HFF-Myc (cell line): Measurements from ENCODE around the gene HOXB7.

ENCODE experiments used
- DNase-seq: peaks from one replicate; pipeline ENCODE4 v3.0.0-alpha.2; 2011; ENCODE audit warnings: low read depth; ENCODE audit errors: extremely low read depth
- H3K4me3 ChIP-seq: replicated peaks from 2 replicates; pipeline ENCODE4 v1.5.1; 2011; ENCODE audit warnings: low read depth, mild to moderate bottlenecking, control low read depth, low read length
- CTCF ChIP-seq: IDR thresholded peaks from 2 replicates; pipeline ENCODE4 v1.5.1; 2012; ENCODE audit warnings: mild to moderate bottlenecking, low read depth, low read length, control low read depth; ENCODE audit errors: missing control alignments

HOXB7 gene

GRCh38 chr17:48577330-48577945 is 33.4 kb downstream of the HOXB7 start:
- peak overlapping the region; percentile 31 for H3K4me3 ChIP-seq
- DNase-seq: no peak
- no peak for TF ChIP-seq CTCF

- no peak for DNase-seq
- TF ChIP-seq CTCF: no peak
- peak overlapping the region; percentile 31 for H3K4me3 ChIP-seq
Measured at GRCh38 chr17:48576479-48577309, 34.1 kb downstream of the HOXB7 start.

- DNase-seq: no peak
- H3K4me3 ChIP-seq: no peak overlapping the region
- TF ChIP-seq CTCF: no peak
Measured at GRCh38 chr17:48575673-48576478, 34.9 kb downstream of the HOXB7 start.

- no peak overlapping the region for H3K4me3 ChIP-seq
- DNase-seq: no peak
- no peak for TF ChIP-seq CTCF
Measured at GRCh38 chr17:48575066-48575582, 35.7 kb downstream of the HOXB7 start.

GRCh38 chr17:48574505-48575065 is 36.2 kb downstream of the HOXB7 start:
- no peak overlapping the region for H3K4me3 ChIP-seq
- TF ChIP-seq CTCF: no peak
- DNase-seq: no peak

- TF ChIP-seq CTCF: no peak
- DNase-seq: no peak
- no peak overlapping the region for H3K4me3 ChIP-seq
Measured at GRCh38 chr17:48571826-48572417, 38.9 kb downstream of the HOXB7 start.
